ENCODE data around the gene IQCM.

The IQCM gene

GRCh38 chr4:149572716-149573115 is 242.9 kb downstream of the IQCM start:
- no peak for DNase-seq (ENCODE audit: low spot score)
- TF ChIP-seq CTCF (conservative IDR thresholded peaks at IDR 0.05; ENCODE audit: low read depth) = no peak
- H3K27ac ChIP-seq = no peak overlapping the region
- CTCF ChIA-PET = no interaction called here
- POLR2A ChIA-PET (ENCODE audit: low non-redundant PET) = no interaction called here

- TF ChIP-seq CTCF (conservative IDR thresholded peaks at IDR 0.05; ENCODE audit: low read depth) = no peak
- POLR2A ChIA-PET (ENCODE audit: low non-redundant PET) = no interaction called here
- DNase-seq (ENCODE audit: low spot score) = no peak
- CTCF ChIA-PET = no interaction called here
- H3K27ac ChIP-seq = no peak overlapping the region
These were observed 259.8 kb downstream of the IQCM start for GRCh38 chr4:149555799-149556198.

- DNase-seq (ENCODE audit: low spot score) = peak; percentile 12
- ChIA-PET CTCF (no interaction called here), POLR2A (ENCODE audit: low non-redundant PET) (no interaction called here)
- no peak for TF ChIP-seq CTCF (conservative IDR thresholded peaks at IDR 0.05; ENCODE audit: low read depth)
- H3K27ac ChIP-seq = no peak overlapping the region
These were observed 260.5 kb downstream of the IQCM start for GRCh38 chr4:149555146-149555545.

- no peak overlapping the region for H3K27ac ChIP-seq
- no peak for DNase-seq (ENCODE audit: low spot score)
- POLR2A ChIA-PET (ENCODE audit: low non-redundant PET) = no interaction called here
- no peak for TF ChIP-seq CTCF (conservative IDR thresholded peaks at IDR 0.05; ENCODE audit: low read depth)
- CTCF ChIA-PET = no interaction called here
These were observed 261.6 kb downstream of the IQCM start for GRCh38 chr4:149553959-149554520.

- TF ChIP-seq CTCF (conservative IDR thresholded peaks at IDR 0.05; ENCODE audit: low read depth) = no peak
- ChIA-PET POLR2A (ENCODE audit: low non-redundant PET) (no interaction called here), CTCF (no interaction called here)
- no peak for DNase-seq (ENCODE audit: low spot score)
- no peak overlapping the region for H3K27ac ChIP-seq
These were observed 263.0 kb downstream of the IQCM start for GRCh38 chr4:149552601-149553000.

GRCh38 chr4:149549911-149550310 is 265.7 kb downstream of the IQCM start:
- peak; percentile 3 for DNase-seq (ENCODE audit: low spot score)
- ChIA-PET POLR2A (ENCODE audit: low non-redundant PET) (no interaction called here), CTCF (interaction anchor here (0.6 kb wide), 1 partner anchor 347 kb away, joined by 3 read pairs; no protein-coding TSS in a partner anchor)
- TF ChIP-seq CTCF (conservative IDR thresholded peaks at IDR 0.05; ENCODE audit: low read depth) = no peak
- H3K27ac ChIP-seq = no peak overlapping the region

All from RWPE1 (cell line).